ENCODE results near the gene NPIPB4. TPM values are rescaled to one million over a fixed set of nuclear protein-coding genes. Genes with fewer than 3 reads are reported as not detected.

NPIPB4 gene
- total RNA-seq (2022; extraction: Qiagen RNA extraction; ENCODE audit: low read depth), result 24.6 to 27.4 TPM (median 25.2 TPM) in 5 replicates

GRCh38 chr16:21857656-21858055 is at the start of gene NPIPB4:
TSS of gene NPIPB4 (minus strand) at chr16:21857756. CDS start at chr16:21857378, 378 bp downstream.

Other genes with a start within 250 kb of the NPIPB4 start
- gene IGSF6, start 205.1 kb downstream of the NPIPB4 start, total RNA-seq (2022; extraction: Qiagen RNA extraction; ENCODE audit: low read depth), result not detected in 5 replicates
- 0.08 to 0.14 TPM (median 0.13 TPM) in 3 of 5 replicates, not detected in the others for gene OTOA, start 193.8 kb downstream of the NPIPB4 start, total RNA-seq (2022; extraction: Qiagen RNA extraction; ENCODE audit: low read depth)
- 160 to 217 TPM (median 167 TPM) in 5 replicates for gene UQCRC2, start 95.6 kb upstream of the NPIPB4 start, total RNA-seq (2022; extraction: Qiagen RNA extraction; ENCODE audit: low read depth)
- not detected in 5 replicates for gene PDZD9, start 143.4 kb upstream of the NPIPB4 start, total RNA-seq (2022; extraction: Qiagen RNA extraction; ENCODE audit: low read depth)
- gene MOSMO, start 150.4 kb upstream of the NPIPB4 start, total RNA-seq (2022; extraction: Qiagen RNA extraction; ENCODE audit: low read depth), result 8.8 to 14.2 TPM (median 12.5 TPM) in 5 replicates
- gene VWA3A, start 234.8 kb upstream of the NPIPB4 start, total RNA-seq (2022; extraction: Qiagen RNA extraction; ENCODE audit: low read depth), result 0.06 to 0.11 TPM in 2 of 5 replicates, not detected in the others